GM18873 (cell line): ENCODE results near the gene SART1.
"Not testable (repeated sequence)": the region's sequence is repeated elsewhere in the genome, so short reads cannot be mapped to it uniquely, and the experiment has no call there.

Experiments used
- ATAC-seq: cut with Tn5 transposase; IDR thresholded peaks from one replicate; pipeline ENCODE4 v1.9.1; 2021; ENCODE audit warnings: mild to moderate bottlenecking, moderate library complexity, moderate number of reproducible peaks; ENCODE audit not compliant: unreplicated experiment, low FRiP score

The SART1 gene

GRCh38 chr11:65931773-65932557 lies 29.6 kb upstream of the SART1 start:
- no peak for ATAC-seq

DNA sequence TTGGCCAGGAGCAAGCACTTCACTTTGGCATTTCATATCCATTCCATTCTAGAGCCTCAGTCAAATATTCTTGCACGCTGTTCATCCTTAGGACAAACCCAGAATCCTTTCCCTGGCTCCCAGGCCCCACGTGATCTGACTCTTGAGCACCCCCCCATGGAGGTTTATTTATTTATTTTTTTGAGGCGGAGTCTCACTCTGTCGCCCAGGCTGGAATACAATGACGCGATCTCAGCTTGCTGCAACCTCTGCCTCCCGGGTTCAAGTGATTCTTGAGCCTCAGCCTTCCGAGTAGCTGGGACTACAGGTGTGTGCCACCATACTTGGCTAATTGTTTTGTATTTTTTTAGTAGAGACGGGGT lies 29.0 kb upstream of the SART1 start:
- ATAC-seq: no peak

- no peak for ATAC-seq
These were observed 27.5 kb upstream of the SART1 start for GRCh38 chr11:65934014-65934413.

GRCh38 chr11:65937766-65938165 lies 23.8 kb upstream of the SART1 start:
- ATAC-seq: no peak

GRCh38 chr11:65941720-65942310 lies 19.7 kb upstream of the SART1 start:
- no peak for ATAC-seq

- ATAC-seq: no peak
These were observed 19.0 kb upstream of the SART1 start for GRCh38 chr11:65942531-65942930.

GRCh38 chr11:65944191-65944590 lies 17.3 kb upstream of the SART1 start:
- ATAC-seq: no peak

- no peak for ATAC-seq
These were observed 16.8 kb upstream of the SART1 start for GRCh38 chr11:65944767-65945166.

DNA sequence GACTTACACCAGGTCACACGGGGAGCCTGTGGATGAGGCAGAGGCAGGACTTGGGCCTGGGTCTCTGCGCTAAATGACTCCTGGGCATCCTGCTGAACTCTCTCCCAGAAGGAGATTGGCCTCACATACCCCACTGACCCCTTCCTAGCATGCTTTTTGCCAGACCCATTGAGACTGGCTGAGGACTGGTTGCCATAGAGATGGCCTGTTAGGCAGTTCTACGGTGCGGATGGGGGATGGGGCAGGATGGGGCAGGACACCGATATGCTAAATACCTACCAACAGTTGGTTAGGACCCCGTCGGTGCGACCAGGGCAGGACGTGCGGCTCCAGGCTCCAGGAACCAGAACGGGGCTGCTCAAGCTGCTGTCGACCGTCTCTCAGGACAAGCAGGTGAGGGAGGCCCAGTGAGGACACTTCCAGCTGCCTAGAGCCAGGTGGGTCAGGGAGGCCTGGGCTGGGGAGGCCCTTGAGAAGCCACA lies 16.1 kb upstream of the SART1 start, which contains the start of gene TSGA10IP:
TSGA10IP (plus strand) TSS at position 51 of the 482 bp plus-strand sequence; CDS start at position 247, 196 bp downstream.
- no peak for ATAC-seq

- ATAC-seq: no peak
These were observed 15.5 kb upstream of the SART1 start for GRCh38 chr11:65945941-65946558.

GRCh38 chr11:65946655-65947054 lies 14.9 kb upstream of the SART1 start:
- ATAC-seq: no peak

GRCh38 chr11:65947133-65947532 lies 14.4 kb upstream of the SART1 start:
- ATAC-seq: no peak

DNA sequence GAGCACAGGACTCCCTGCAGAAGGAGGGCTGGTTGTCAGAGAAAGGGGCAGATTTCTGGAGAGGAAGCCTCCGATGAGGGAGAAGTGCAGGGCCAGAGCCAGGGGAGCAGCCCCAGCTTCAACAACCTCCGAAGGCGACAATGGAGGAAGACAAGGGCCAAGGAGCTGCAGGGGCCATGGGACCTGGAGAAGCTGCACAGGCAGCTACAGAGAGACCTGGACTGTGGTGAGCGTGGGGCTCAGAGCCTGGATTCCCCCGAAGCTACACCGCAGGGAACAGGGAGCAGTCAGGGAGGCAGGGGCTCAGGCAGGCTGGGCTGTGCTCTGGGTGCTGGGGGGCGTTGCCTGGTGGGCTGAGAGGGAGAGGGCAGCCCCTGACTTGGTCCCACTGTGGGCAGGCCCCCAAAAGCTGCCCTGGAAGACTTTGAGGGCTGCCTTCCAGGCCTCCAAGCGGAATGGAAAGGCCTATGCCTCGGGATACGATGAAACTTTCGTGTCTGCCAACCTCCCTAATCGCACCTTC lies 13.9 kb upstream of the SART1 start:
- no peak for ATAC-seq

- not testable (repeated sequence) for ATAC-seq
These were observed 10.8 kb upstream of the SART1 start for GRCh38 chr11:65950711-65951110.

- ATAC-seq: not testable (repeated sequence)
These were observed 9.9 kb upstream of the SART1 start for GRCh38 chr11:65951641-65952040.

DNA sequence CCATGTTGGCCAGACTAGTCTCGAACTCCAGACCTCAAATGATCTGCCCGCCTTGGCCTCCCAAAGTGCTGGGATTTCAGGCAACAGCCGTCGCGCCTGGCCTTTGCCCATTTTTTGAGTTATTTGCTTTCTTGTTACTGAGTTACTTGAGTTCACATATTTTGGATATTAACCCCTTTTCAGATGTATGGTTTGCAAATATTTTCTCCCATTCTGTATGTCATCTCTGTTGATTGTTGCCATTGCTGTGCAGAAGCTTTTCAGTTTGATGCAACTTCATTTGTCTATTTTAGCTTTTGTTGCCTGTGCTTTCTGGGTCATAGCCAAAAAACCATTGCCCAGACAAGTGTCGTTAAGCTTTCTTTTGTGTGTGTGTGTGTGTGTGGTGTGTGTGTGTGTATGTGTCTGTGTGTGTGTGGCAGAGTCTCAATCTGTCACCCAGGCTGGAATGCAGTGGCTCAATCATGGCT lies 9.4 kb upstream of the SART1 start:
- ATAC-seq: no peak

GRCh38 chr11:65953471-65953870 lies 8.1 kb upstream of the SART1 start:
- ATAC-seq: no peak

- ATAC-seq: no peak
These were observed 6.8 kb upstream of the SART1 start for GRCh38 chr11:65954771-65955170.

DNA sequence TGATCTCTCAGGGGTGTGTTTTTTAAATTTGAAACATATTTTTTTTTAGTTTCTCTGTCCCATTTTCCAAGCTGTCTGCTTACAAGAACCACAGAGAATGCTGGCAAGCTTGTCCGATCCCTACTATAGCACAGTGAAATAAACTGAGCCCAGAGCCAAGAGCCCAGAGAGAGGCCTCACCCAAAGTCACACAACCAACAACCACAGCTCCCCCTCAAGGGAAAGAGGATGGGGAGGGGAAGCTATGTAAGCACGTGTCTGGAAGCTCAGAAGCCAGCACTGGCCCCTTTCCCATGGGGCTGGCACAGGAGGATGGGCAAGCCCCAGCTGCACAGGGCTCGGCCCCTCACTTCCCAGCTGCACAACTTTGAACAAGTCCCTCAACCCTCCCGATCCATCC lies 3.2 kb upstream of the SART1 start:
- no peak for ATAC-seq

DNA sequence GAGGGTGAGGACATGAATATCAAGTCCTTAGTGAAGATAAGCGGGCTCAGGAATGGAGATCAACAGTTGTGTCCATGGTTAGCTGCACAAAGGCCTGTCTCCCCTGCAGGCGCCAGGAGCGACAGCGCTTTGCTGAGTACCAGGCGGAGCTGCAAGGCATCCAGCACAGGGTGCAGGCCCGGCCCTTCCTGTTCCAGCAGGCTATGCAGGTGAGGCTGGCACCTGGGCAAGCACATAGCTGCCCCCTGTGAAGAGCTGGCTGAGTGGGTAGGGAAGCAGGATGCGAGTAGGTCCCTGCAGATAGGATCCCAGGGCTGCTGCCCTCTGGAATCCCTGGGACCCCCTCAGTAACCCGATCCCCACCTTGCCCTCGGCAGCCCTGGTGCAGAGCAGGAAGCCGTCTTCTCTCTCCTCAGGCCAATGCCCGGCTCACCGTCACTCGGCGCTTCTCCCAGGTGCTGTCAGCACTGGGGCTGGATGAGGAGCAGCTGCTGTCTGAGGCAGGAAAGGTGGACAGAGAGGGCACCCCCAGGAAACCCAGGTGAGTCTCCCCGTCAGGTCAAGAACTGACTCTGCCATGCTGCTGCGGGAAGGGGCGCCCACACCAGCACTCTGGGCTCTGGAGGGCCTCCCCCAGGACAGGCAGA lies 2.6 kb upstream of the SART1 start:
- no peak for ATAC-seq

DNA sequence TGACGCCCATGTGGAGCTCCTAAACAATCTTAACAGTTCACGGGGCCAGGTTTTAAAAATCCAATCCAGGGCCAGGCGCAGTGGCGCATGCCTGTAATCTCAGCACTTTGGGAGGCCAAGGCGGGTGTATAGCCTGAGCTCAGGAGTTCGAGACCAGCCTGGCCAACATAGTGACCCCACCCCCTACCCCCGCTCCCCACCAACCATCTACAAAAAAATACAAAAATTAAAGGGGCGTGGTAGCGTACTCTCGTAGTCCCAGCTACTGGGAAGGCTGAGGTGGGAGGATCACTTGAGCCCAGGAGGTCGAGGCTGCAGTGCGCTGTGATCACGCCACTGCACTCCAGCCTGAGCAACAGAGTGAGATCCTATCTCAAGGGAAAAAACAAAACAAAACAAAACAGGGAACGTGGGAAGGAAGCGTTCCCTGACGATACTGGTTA lies 689 bp upstream of the SART1 start:
- no peak for ATAC-seq
